OCI-LY7 (cell line): ENCODE measurements around the gene GPRIN1. TPM values are rescaled to one million over a fixed set of nuclear protein-coding genes. Genes with fewer than 3 reads are reported as not detected.
A peak's percentile ranks its signal among the peaks of the same experiment; 100 is the strongest.

Experiments
- BruUV-seq: library from RNA; stranded (reverse); fragments of 400-500 nt; replicated peaks from 2 replicates; lab custom pipeline; 2021; lab: Mats Ljungman, UMichigan
- CTCF ChIA-PET: fragments of 300-600 bp; sonication (Branson Sonifier 250); formaldehyde crosslinking; loops from one replicate; lab custom pipeline; 2022; ENCODE audit warnings: antibody characterized with exemption; ENCODE audit not compliant: unreplicated experiment; lab: Charles Lee
- POLR2A ChIA-PET: fragments of 300-600 bp; sonication (Branson Sonifier 250); formaldehyde crosslinking; loops from one replicate; lab custom pipeline; 2022; ENCODE audit warnings: antibody characterized with exemption; lab: Charles Lee
- DNase-seq: peaks from one replicate; pipeline ENCODE4 v3.0.0-alpha.2; 2015; ENCODE audit warnings: low spot score
- H2AFZ ChIP-seq: fragments of 200-600 bp; sonication (generic), shearing (Covaris generic); 2 replicates; pipeline ENCODE4 v1.6.1; 2014; ENCODE audit warnings: mild to moderate bottlenecking, antibody characterized with exemption, low read length, moderate library complexity
- H3K27ac ChIP-seq: fragments of 200-600 bp; sonication (generic); 2 replicates; pipeline ENCODE4 v1.5.1; 2014; ENCODE audit warnings: mixed run types, low read depth, mild to moderate bottlenecking, moderate library complexity, low read length, inconsistent platforms; ENCODE audit not compliant: poor library complexity, severe bottlenecking
- H3K36me3 ChIP-seq: fragments of 200-600 bp; sonication (generic); 2 replicates; pipeline ENCODE4 v1.6.1; 2014; ENCODE audit warnings: mild to moderate bottlenecking, antibody characterized with exemption, low read length, moderate library complexity, mixed read lengths; ENCODE audit not compliant: insufficient read depth
- H3K4me1 ChIP-seq: fragments of 200-600 bp; sonication (generic); 2 replicates; pipeline ENCODE4 v1.5.1; 2014; ENCODE audit warnings: mild to moderate bottlenecking, low read length; ENCODE audit not compliant: insufficient read depth, poor library complexity, severe bottlenecking
- H3K4me2 ChIP-seq: fragments of 200-600 bp; sonication (generic); 2 replicates; pipeline ENCODE4 v1.6.1; 2014; ENCODE audit warnings: mild to moderate bottlenecking, low read length
- H3K4me3 ChIP-seq: fragments of 200-600 bp; sonication (generic); 2 replicates; pipeline ENCODE4 v1.5.1; 2014; ENCODE audit warnings: mild to moderate bottlenecking, low read depth, low read length; ENCODE audit not compliant: poor library complexity, severe bottlenecking
- H3K79me2 ChIP-seq: fragments of 200-600 bp; sonication (generic); 2 replicates; pipeline ENCODE4 v1.6.1; 2016; ENCODE audit warnings: low read depth, mild to moderate bottlenecking, low read length, moderate library complexity, mixed read lengths; ENCODE audit not compliant: insufficient read depth
- H3K9me2 ChIP-seq: fragments of 200-600 bp; sonication (generic); 2 replicates; pipeline ENCODE4 v1.6.1; 2016; ENCODE audit warnings: mild to moderate bottlenecking, low read length, mixed read lengths; ENCODE audit not compliant: insufficient read depth
- H3K9me3 ChIP-seq: fragments of 200-600 bp; sonication (generic); 2 replicates; pipeline ENCODE4 v1.6.1; 2014; ENCODE audit warnings: mild to moderate bottlenecking, mixed run types, low read length, mixed read lengths
- H4K20me1 ChIP-seq: fragments of 200-600 bp; sonication (generic); 2 replicates; pipeline ENCODE4 v1.6.1; 2014; ENCODE audit warnings: mild to moderate bottlenecking, antibody characterized with exemption, low read length, moderate library complexity, mixed read lengths; ENCODE audit not compliant: insufficient read depth
- EZH2phosphoT487 ChIP-seq: fragments of 200-600 bp; sonication (generic); IDR thresholded peaks from 2 replicates; pipeline ENCODE4 v1.6.1; 2018; ENCODE audit warnings: low read depth, borderline replicate concordance, mild to moderate bottlenecking, mixed run types, antibody characterized with exemption, low read length, moderate library complexity, mixed read lengths
- intact Hi-C: fragments of 100-400 bp; cut with micrococcal nuclease; formaldehyde crosslinking; loops from one replicate; pipeline ENCODE4 v1.10.0; 2022; ENCODE audit not compliant: unreplicated experiment
- total RNA-seq, 2 experiments: library from RNA; depleted of rRNA in 1 of 2; stranded (reverse); fragments of >200 nt in 1 of 2; shearing (Covaris generic) in 1 of 2; gene quantifications; 2 replicates each; pipeline ENCODE4 v1.2.3, GENCODE V29; 2014 to 2022
- TF ChIP-seq, protein P1 (sequence below): fragments of 200-600 bp; sonication (generic); conservative IDR thresholded peaks from 2 replicates; pipeline ENCODE4 v1.5.1; 2014; ENCODE audit warnings: mild to moderate bottlenecking, antibody characterized with exemption, low read length, moderate library complexity, mixed read lengths

Gene GPRIN1
- total RNA-seq, 2 experiments from 2014 or later: 3.8 to 5.3 TPM

- peak overlapping the region; percentile 35 for H3K4me2 ChIP-seq
- H4K20me1 ChIP-seq: no peaks in the 10 kb centered on the region
- no peak overlapping the region for H2AFZ ChIP-seq
- intact Hi-C loops: loop anchor here (1.0 kb wide), 1 partner anchor 44 kb away; no protein-coding TSS in a partner anchor
- no peak for DNase-seq
- TF ChIP-seq EZH2phosphoT487: no peak
- TF ChIP-seq, protein P1, sequence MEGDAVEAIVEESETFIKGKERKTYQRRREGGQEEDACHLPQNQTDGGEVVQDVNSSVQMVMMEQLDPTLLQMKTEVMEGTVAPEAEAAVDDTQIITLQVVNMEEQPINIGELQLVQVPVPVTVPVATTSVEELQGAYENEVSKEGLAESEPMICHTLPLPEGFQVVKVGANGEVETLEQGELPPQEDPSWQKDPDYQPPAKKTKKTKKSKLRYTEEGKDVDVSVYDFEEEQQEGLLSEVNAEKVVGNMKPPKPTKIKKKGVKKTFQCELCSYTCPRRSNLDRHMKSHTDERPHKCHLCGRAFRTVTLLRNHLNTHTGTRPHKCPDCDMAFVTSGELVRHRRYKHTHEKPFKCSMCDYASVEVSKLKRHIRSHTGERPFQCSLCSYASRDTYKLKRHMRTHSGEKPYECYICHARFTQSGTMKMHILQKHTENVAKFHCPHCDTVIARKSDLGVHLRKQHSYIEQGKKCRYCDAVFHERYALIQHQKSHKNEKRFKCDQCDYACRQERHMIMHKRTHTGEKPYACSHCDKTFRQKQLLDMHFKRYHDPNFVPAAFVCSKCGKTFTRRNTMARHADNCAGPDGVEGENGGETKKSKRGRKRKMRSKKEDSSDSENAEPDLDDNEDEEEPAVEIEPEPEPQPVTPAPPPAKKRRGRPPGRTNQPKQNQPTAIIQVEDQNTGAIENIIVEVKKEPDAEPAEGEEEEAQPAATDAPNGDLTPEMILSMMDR: no peak
- BruUV-seq: no TSS peak
- no peaks in the 10 kb centered on the region for H3K36me3 ChIP-seq
- no peaks in the 10 kb centered on the region for H3K9me3 ChIP-seq
- CTCF ChIA-PET: interaction anchor here (0.6 kb wide), 1 partner anchor 10 kb away, joined by 3 read pairs; no protein-coding TSS in a partner anchor
- H3K79me2 ChIP-seq: no peaks in the 10 kb centered on the region
- H3K4me3 ChIP-seq: no peak overlapping the region
- no peak overlapping the region for H3K27ac ChIP-seq
- H3K4me1 ChIP-seq: no peaks in the 10 kb centered on the region
- POLR2A ChIA-PET: interaction anchor here (0.6 kb wide), 1 partner anchor 154 kb away, joined by 3 read pairs; no protein-coding TSS in a partner anchor
- no peaks in the 10 kb centered on the region for H3K9me2 ChIP-seq
These were observed 8.8 kb upstream of the GPRIN1 start for GRCh38 chr5:176618783-176619182.

DNA sequence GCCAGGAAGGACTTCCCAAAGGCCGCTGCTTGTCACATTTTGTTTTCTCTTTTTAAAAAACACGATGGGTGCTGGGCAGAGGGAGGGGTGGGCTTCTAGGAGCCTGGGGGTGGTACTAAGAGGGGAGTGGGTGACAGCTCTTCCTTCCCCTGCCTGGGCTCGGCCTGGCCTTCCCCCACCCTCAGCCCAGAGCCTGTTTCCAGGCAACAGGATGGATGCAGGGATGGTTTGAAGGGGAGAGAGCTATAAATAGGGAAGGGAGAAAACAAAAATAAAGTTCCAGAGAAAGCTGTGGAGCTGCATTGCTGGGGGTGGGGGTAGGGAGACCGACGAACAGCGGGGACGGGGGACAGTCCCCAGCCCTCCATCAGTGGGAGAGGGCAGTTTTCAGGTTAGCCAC is 6.6 kb upstream of the GPRIN1 start:
- Histone ChIP-seq H3K9me2 (no peaks in the 10 kb centered on the region), H3K27ac (no peak overlapping the region), H3K9me3 (no peaks in the 10 kb centered on the region), H3K79me2 (no peaks in the 10 kb centered on the region), H3K4me1 (no peaks in the 10 kb centered on the region), H3K4me2 (no peak overlapping the region), H3K36me3 (no peaks in the 10 kb centered on the region), H4K20me1 (no peaks in the 10 kb centered on the region), H2AFZ (no peak overlapping the region), H3K4me3 (no peak overlapping the region)
- intact Hi-C loops: no loop called here
- no TSS peak for BruUV-seq
- no peak for DNase-seq
- TF ChIP-seq, protein P1: no peak
- no peak for TF ChIP-seq EZH2phosphoT487
- CTCF ChIA-PET: no interaction called here
- POLR2A ChIA-PET: no interaction called here

GRCh38 chr5:176614805-176615478 is 5.0 kb upstream of the GPRIN1 start:
- ChIA-PET CTCF (no interaction called here), POLR2A (interaction anchor here (0.7 to 1.1 kb wide), 2 partner anchors 9 to 407 kb away, joined by 3 to 4 read pairs; partner anchors contain the start of gene ZNF346)
- no TSS peak for BruUV-seq
- Histone ChIP-seq H3K4me3 (no peak overlapping the region), H3K9me3 (no peaks in the 10 kb centered on the region), H4K20me1 (no peaks in the 10 kb centered on the region), H2AFZ (no peak overlapping the region), H3K36me3 (no peaks in the 10 kb centered on the region), H3K9me2 (no peaks in the 10 kb centered on the region), H3K4me1 (peaks cover 4% of the 10 kb centered on the region), H3K79me2 (no peaks in the 10 kb centered on the region), H3K27ac (no peak overlapping the region), H3K4me2 (no peak overlapping the region)
- DNase-seq: no peak
- intact Hi-C loops: no loop called here
- TF ChIP-seq EZH2phosphoT487: no peak
